ENCODE measurements around the gene PARPBP.
"Not testable (repeated sequence)": the region's sequence is repeated elsewhere in the genome, so short reads cannot be mapped to it uniquely, and the experiment has no call there.

Gene PARPBP

GRCh38 chr12:102163383-102163782, 43.4 kb downstream of the PARPBP start:
- no peak for DNase-seq

- DNase-seq = peak; percentile 23
These were observed 48.0 kb downstream of the PARPBP start for GRCh38 chr12:102167821-102168604.

- DNase-seq = peak; percentile 35
These were observed 50.1 kb downstream of the PARPBP start for GRCh38 chr12:102169922-102170621.

- DNase-seq = no peak
These were observed 52.0 kb downstream of the PARPBP start for GRCh38 chr12:102171951-102172350.

GRCh38 chr12:102172436-102172835, 52.5 kb downstream of the PARPBP start:
- peak; percentile 45 for DNase-seq

- DNase-seq = no peak
These were observed 54.1 kb downstream of the PARPBP start for GRCh38 chr12:102174117-102174516.

GRCh38 chr12:102174761-102175160, 54.8 kb downstream of the PARPBP start:
- DNase-seq = no peak

- DNase-seq = no peak
These were observed 62.7 kb downstream of the PARPBP start for GRCh38 chr12:102182635-102183034.

GRCh38 chr12:102195826-102196225, 75.8 kb downstream of the PARPBP start:
- DNase-seq = no peak

GRCh38 chr12:102197789-102198188, 77.8 kb downstream of the PARPBP start, which contains the start of gene PMCH:
TSS of gene PMCH (minus strand) at chr12:102197833. CDS start at chr12:102197770, 63 bp downstream.
- DNase-seq = peak; percentile 14

- DNase-seq = no peak
These were observed 81.6 kb downstream of the PARPBP start for GRCh38 chr12:102201436-102202061.

GRCh38 chr12:102202556-102202955, 82.6 kb downstream of the PARPBP start:
- no peak for DNase-seq

GRCh38 chr12:102204025-102204424, 84.0 kb downstream of the PARPBP start:
- DNase-seq = no peak

- peak; percentile 36 for DNase-seq
These were observed 96.2 kb downstream of the PARPBP start for GRCh38 chr12:102215992-102216691.

- no peak for DNase-seq
These were observed 100.8 kb downstream of the PARPBP start for GRCh38 chr12:102220736-102221135.

- DNase-seq = no peak
These were observed 108.0 kb downstream of the PARPBP start for GRCh38 chr12:102227954-102228353.

GRCh38 chr12:102232036-102232435, 112.1 kb downstream of the PARPBP start:
- DNase-seq = no peak

GRCh38 chr12:102232446-102232845, 112.5 kb downstream of the PARPBP start:
- peak; percentile 47 for DNase-seq

GRCh38 chr12:102234599-102234998, 114.6 kb downstream of the PARPBP start:
- DNase-seq = no peak

- DNase-seq = not testable (repeated sequence)
These were observed 120.9 kb downstream of the PARPBP start for GRCh38 chr12:102240859-102241258.

All from fibroblast of upper back skin (primary cell).